Right hindlimb (tissue), 1 donor: ENCODE results near the gene NT5C3A.
A peak's percentile ranks its signal among the peaks of the same experiment; 100 is the strongest.
"Not testable (repeated sequence)": the region's sequence is repeated elsewhere in the genome, so short reads cannot be mapped to it uniquely, and the experiment has no call there.

Experiments used
- DNase-seq: peaks from one replicate; pipeline ENCODE4 v3.0.0-alpha.2; 2018

NT5C3A gene

GRCh38 chr7:33040803-33041516, 21.6 kb downstream of the NT5C3A start:
- DNase-seq = no peak

GRCh38 chr7:33039903-33040292, 22.7 kb downstream of the NT5C3A start:
- no peak for DNase-seq

- DNase-seq = no peak
Observed at GRCh38 chr7:33039257-33039902, 23.2 kb downstream of the NT5C3A start.

GRCh38 chr7:33038639-33039038, 23.9 kb downstream of the NT5C3A start:
- no peak for DNase-seq

GRCh38 chr7:33035776-33036175, 26.8 kb downstream of the NT5C3A start:
- no peak for DNase-seq

- no peak for DNase-seq
Observed at GRCh38 chr7:33024189-33024757, 38.3 kb downstream of the NT5C3A start.

GRCh38 chr7:33012364-33012763, 50.2 kb downstream of the NT5C3A start:
- DNase-seq = no peak

- no peak for DNase-seq
Observed at GRCh38 chr7:33009734-33010133, 52.8 kb downstream of the NT5C3A start.

- not testable (repeated sequence) for DNase-seq
Observed at GRCh38 chr7:33005690-33006089, 56.9 kb downstream of the NT5C3A start.

- DNase-seq = not testable (repeated sequence)
Observed at GRCh38 chr7:33005193-33005592, 57.4 kb downstream of the NT5C3A start.

- DNase-seq = not testable (repeated sequence)
Observed at GRCh38 chr7:33004104-33004616, 58.4 kb downstream of the NT5C3A start.

- DNase-seq = not testable (repeated sequence)
Observed at GRCh38 chr7:33003111-33003510, 59.5 kb downstream of the NT5C3A start.

- DNase-seq = not testable (repeated sequence)
Observed at GRCh38 chr7:32999380-32999779, 63.2 kb downstream of the NT5C3A start.

- peak; percentile 66 for DNase-seq
Observed at GRCh38 chr7:32998361-32999171, 64.0 kb downstream of the NT5C3A start.

GRCh38 chr7:32997956-32998355, 64.6 kb downstream of the NT5C3A start:
- not testable (repeated sequence) for DNase-seq

- DNase-seq = not testable (repeated sequence)
Observed at GRCh38 chr7:32992750-32993149, 69.8 kb downstream of the NT5C3A start.

GRCh38 chr7:32991975-32992700, 70.4 kb downstream of the NT5C3A start:
- DNase-seq = not testable (repeated sequence)

GRCh38 chr7:32991068-32991585, 71.4 kb downstream of the NT5C3A start:
- DNase-seq = peak; percentile 27

GRCh38 chr7:32988148-32988547, 74.4 kb downstream of the NT5C3A start:
- not testable (repeated sequence) for DNase-seq

- not testable (repeated sequence) for DNase-seq
Observed at GRCh38 chr7:32979902-32980301, 82.7 kb downstream of the NT5C3A start.

GRCh38 chr7:32979246-32979645, 83.3 kb downstream of the NT5C3A start:
- not testable (repeated sequence) for DNase-seq

GRCh38 chr7:32977159-32977558, 85.4 kb downstream of the NT5C3A start:
- not testable (repeated sequence) for DNase-seq
